GM23338 (cell line): ENCODE data around the gene SCLY. TPM values are rescaled to one million over a fixed set of nuclear protein-coding genes. Genes with fewer than 3 reads are reported as not detected.

Experiments used
- ATAC-seq: fragments of 200-7000 bp; cut with Tn5 transposase; 3 replicates; pipeline ENCODE4 v1.9.1; 2020
- DNase-seq: peaks from one replicate; pipeline ENCODE4 v3.0.0-alpha.2; 2015; ENCODE audit warnings: low spot score
- H2AFZ ChIP-seq: fragments of 200-600 bp; sonication (generic); 2 replicates; pipeline ENCODE4 v1.8.0; 2016; ENCODE audit warnings: antibody characterized with exemption, mild to moderate bottlenecking, moderate library complexity
- H3F3A ChIP-seq: fragments of 200-600 bp; sonication (generic); replicated peaks from 2 replicates; pipeline ENCODE4 v1.8.0; 2017; ENCODE audit warnings: antibody characterized with exemption, mixed run types, low read depth
- H3K27ac ChIP-seq: fragments of 200-600 bp; sonication (generic); 2 replicates; pipeline ENCODE4 v1.6.1; 2016; ENCODE audit warnings: low read depth
- H3K27me3 ChIP-seq: fragments of 200-600 bp; sonication (generic); 2 replicates; pipeline ENCODE4 v1.8.0; 2016; ENCODE audit warnings: mild to moderate bottlenecking, mixed run types, moderate library complexity; ENCODE audit not compliant: insufficient read depth
- H3K36me3 ChIP-seq: fragments of 200-600 bp; sonication (generic); 2 replicates; pipeline ENCODE4 v1.8.0; 2016; ENCODE audit warnings: mild to moderate bottlenecking; ENCODE audit not compliant: insufficient read depth
- H3K4me1 ChIP-seq: fragments of 200-600 bp; sonication (generic); 2 replicates; pipeline ENCODE4 v1.8.0; 2016; ENCODE audit warnings: mild to moderate bottlenecking, moderate library complexity; ENCODE audit not compliant: insufficient read depth
- H3K4me2 ChIP-seq: fragments of 200-600 bp; sonication (generic); 2 replicates; pipeline ENCODE4 v1.7.1; 2017; ENCODE audit warnings: mixed run types
- H3K4me3 ChIP-seq: fragments of 200-600 bp; sonication (generic); 2 replicates; pipeline ENCODE4 v1.6.1; 2016; ENCODE audit warnings: mixed run types
- H3K79me2 ChIP-seq: fragments of 200-600 bp; sonication (generic); replicated peaks from 2 replicates; pipeline ENCODE4 v1.8.0; 2017; ENCODE audit warnings: mild to moderate bottlenecking; ENCODE audit not compliant: insufficient read depth
- H3K9me2 ChIP-seq: fragments of 200-600 bp; sonication (generic); 2 replicates; pipeline ENCODE4 v1.8.0; 2017; ENCODE audit not compliant: insufficient read depth
- H4K20me1 ChIP-seq: fragments of 200-600 bp; sonication (generic); replicated peaks from 2 replicates; pipeline ENCODE4 v1.8.0; 2017; ENCODE audit warnings: mild to moderate bottlenecking; ENCODE audit not compliant: insufficient read depth
- H3K27ac Mint-ChIP-seq: 2 replicates; pipeline ENCODE4 v1.8.0; 2020; ENCODE audit warnings: inconsistent platforms, mild to moderate bottlenecking, moderate library complexity, mixed read lengths
- H3K27me3 Mint-ChIP-seq: 3 replicates; pipeline ENCODE4 v1.8.0; 2022; ENCODE audit warnings: low read depth, mild to moderate bottlenecking, moderate library complexity, mixed read lengths, inconsistent platforms; ENCODE audit not compliant: insufficient read depth, poor library complexity
- H3K36me3 Mint-ChIP-seq: 3 replicates; pipeline ENCODE4 v1.8.0; 2021; ENCODE audit warnings: low read depth, mild to moderate bottlenecking, inconsistent platforms, moderate library complexity, mixed read lengths
- H3K4me1 Mint-ChIP-seq: 3 replicates; pipeline ENCODE4 v1.8.0; 2020; ENCODE audit warnings: mild to moderate bottlenecking, inconsistent platforms, mixed read lengths
- H3K4me3 Mint-ChIP-seq: 3 replicates; pipeline ENCODE4 v1.8.0; 2021; ENCODE audit warnings: moderate library complexity, mild to moderate bottlenecking, inconsistent platforms, mixed read lengths
- H3K9me3 Mint-ChIP-seq: 3 replicates; pipeline ENCODE4 v1.8.0; 2020; ENCODE audit warnings: moderate library complexity, mild to moderate bottlenecking, inconsistent platforms, mixed read lengths
- CTCF ChIP-seq, 2 experiments: fragments of 200-600 bp in 1 of 2; sonication (generic) in 1 of 2; conservative IDR thresholded peaks; 2 replicates each; pipeline versions ENCODE4 v1.5.1 to v1.6.1; 2016 to 2017; ENCODE audit warnings: antibody characterized with exemption in 2 of 2, low read depth in 2 of 2, mild to moderate bottlenecking in 2 of 2, moderate library complexity in 1 of 2
- ZNF114 ChIP-seq: fragments of 250-450 bp; sonication (Bioruptor Pico); IDR thresholded peaks from 2 replicates; pipeline ENCODE4 v1.5.0; 2020; ENCODE audit warnings: mild to moderate bottlenecking, moderate library complexity
- ZNF331 ChIP-seq: fragments of 250-450 bp; sonication (Bioruptor Pico); IDR thresholded peaks from 2 replicates; pipeline ENCODE4 v1.5.0; 2020; ENCODE audit warnings: low read depth, mild to moderate bottlenecking, moderate library complexity
- ZNF462 ChIP-seq: fragments of 250-450 bp; sonication (Bioruptor Pico); IDR thresholded peaks from 2 replicates; pipeline ENCODE4 v1.5.0; 2020; ENCODE audit warnings: mild to moderate bottlenecking, moderate library complexity
- polyA plus RNA-seq: library from polyadenylated mRNA; unstranded; fragments of >200 nt; fragmentation: Nextera tagmentation; extraction: Ambion mirVana; gene quantifications from 2 replicates; pipeline ENCODE4 v1.2.1, GENCODE V29; 2016
- total RNA-seq: library from RNA; depleted of rRNA; stranded (reverse); fragments of >200 nt; shearing (Covaris generic); gene quantifications from 2 replicates; pipeline ENCODE4 v1.2.3, GENCODE V29; 2014

Gene SCLY
- total and polyA plus RNA-seq, 2 experiments from 2014 or later, result 57.2 to 80.3 TPM

DNA sequence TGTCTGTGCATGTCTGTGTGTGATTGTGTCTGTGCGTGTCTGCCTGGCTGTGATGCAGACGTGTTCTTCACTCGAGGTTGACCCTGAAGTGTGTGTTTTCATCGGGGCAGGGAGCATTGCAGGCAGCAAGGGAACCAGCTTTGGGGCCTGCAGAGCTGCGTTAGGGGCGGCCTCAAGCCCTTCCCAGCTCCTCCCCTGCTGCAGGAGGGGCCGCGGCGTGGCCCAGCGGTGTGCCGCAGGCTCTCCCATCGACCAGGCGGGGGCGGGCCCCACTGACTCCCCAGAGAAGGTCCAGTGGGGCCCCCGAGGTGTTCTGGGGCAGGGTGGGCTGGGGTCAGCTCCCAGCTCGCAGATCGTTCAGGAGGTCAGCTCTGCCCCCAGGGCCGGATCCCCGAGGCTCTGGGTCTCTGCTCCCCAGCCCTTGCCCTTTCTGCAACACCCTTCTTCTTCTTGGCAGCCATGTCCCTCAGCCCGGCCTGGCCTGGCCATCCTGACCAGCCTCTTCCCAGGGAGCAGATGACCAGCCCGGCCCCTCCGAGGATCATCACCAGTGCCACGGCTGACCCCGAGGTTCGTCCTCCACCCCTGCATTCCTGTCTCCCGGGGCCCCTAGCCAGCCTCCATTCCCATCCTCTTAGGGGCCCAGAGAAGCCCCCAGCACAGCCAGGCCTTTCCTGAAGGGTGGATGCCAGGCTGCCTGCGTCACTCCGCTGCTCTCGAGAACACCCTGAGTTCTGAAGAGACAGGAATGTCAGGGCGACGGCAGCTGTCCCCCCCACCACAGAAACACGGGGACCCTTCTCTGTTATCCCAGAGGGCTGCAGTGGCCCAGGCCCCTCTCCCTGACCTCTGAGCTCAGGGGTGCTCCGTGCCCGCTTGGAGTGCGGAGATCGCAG, 66.6 kb downstream of the SCLY start:
- H3K27me3 ChIP-seq, result no peaks in the 10 kb centered on the region
- no peaks in the 10 kb centered on the region for H3K36me3 ChIP-seq
- ATAC-seq, result peak; percentile 47
- peak overlapping the region; percentile 97 for H2AFZ ChIP-seq
- DNase-seq, result no peak
- H3K4me3 ChIP-seq, result no peak overlapping the region
- peaks cover 5% of the 10 kb centered on the region for H3K27me3 Mint-ChIP-seq
- H3K9me2 ChIP-seq, result no peaks in the 10 kb centered on the region
- H4K20me1 ChIP-seq, result no peaks in the 10 kb centered on the region
- H3K9me3 Mint-ChIP-seq, result no peaks in the 10 kb centered on the region
- H3F3A ChIP-seq, result peaks cover 9% of the 10 kb centered on the region; the same call in 1 of the 2 replicates
- TF ChIP-seq ZNF331 (CRISPR knock-in tag) (peak; percentile 52; the same call in 1 of the 2 replicates), ZNF114 (no peak), ZNF462 (CRISPR knock-in tag) (no peak), CTCF (conservative IDR thresholded peaks at IDR 0.05; ENCODE audit: low read depth in 2 of 2) (0 out of 4 replicates have a peak, but pooled peaks of 1 of the 2 experiments have one; percentile 3)
- H3K36me3 Mint-ChIP-seq, result no peaks in the 10 kb centered on the region
- no peak overlapping the region for H3K27ac Mint-ChIP-seq
- H3K79me2 ChIP-seq, result no peaks in the 10 kb centered on the region
- no peaks in the 10 kb centered on the region for H3K4me1 ChIP-seq
- no peak overlapping the region for H3K27ac ChIP-seq
- H3K4me3 Mint-ChIP-seq, result peak overlapping the region; percentile 22; the same call in 1 of the 3 replicates
- no peaks in the 10 kb centered on the region for H3K4me1 Mint-ChIP-seq
- peak overlapping the region; percentile 72; the same call in 1 of the 2 replicates for H3K4me2 ChIP-seq
